K562 (cell line): Measurements from ENCODE around the gene CACNA2D4. TPM values are rescaled to one million over a fixed set of nuclear protein-coding genes. Genes with fewer than 3 reads are reported as not detected.

Experiments used
- AFF4 ChIP-seq: sonication (generic); formaldehyde crosslinking; IDR thresholded peaks from 2 replicates; pipeline ENCODE4 v1.8.0; 2023; ENCODE audit warnings: mild to moderate bottlenecking, missing genetic modification reagents
- CHD1 ChIP-seq: fragments of 200-600 bp; sonication (generic); IDR thresholded peaks from one replicate; pipeline ENCODE4 v1.6.1; 2012; ENCODE audit warnings: mild to moderate bottlenecking, moderate library complexity, low read length, inconsistent platforms
- ELK3 ChIP-seq: fragments of 450-650 bp; formaldehyde crosslinking; IDR thresholded peaks from 2 replicates; pipeline ENCODE4 v1.4.0; 2020; ENCODE audit warnings: mild to moderate bottlenecking
- FOSL1 ChIP-seq: fragments of 200-800 bp; sonication (Bioruptor generic); conservative IDR thresholded peaks from 2 replicates; pipeline ENCODE4 v1.6.1; 2016; ENCODE audit warnings: missing genetic modification characterization, missing compliant biosample characterization
- HMGXB4 ChIP-seq: sonication (generic); formaldehyde crosslinking; IDR thresholded peaks from 2 replicates; pipeline ENCODE4 v1.8.1; 2023; ENCODE audit warnings: mild to moderate bottlenecking, missing genetic modification reagents
- MCM5 ChIP-seq: fragments of 450-650 bp; IDR thresholded peaks from 2 replicates; pipeline ENCODE4 v1.6.1; 2016; ENCODE audit warnings: low read depth
- NFYB ChIP-seq: IDR thresholded peaks from 2 replicates; pipeline ENCODE4 v1.6.1; 2011; ENCODE audit warnings: mild to moderate bottlenecking, moderate library complexity; ENCODE audit not compliant: insufficient read length; ENCODE audit errors: extremely low read depth
- PHF8 ChIP-seq: fragments of 200-600 bp; sonication (generic); IDR thresholded peaks from 2 replicates; pipeline ENCODE4 v1.6.1; 2012; ENCODE audit warnings: mixed run types, mild to moderate bottlenecking, inconsistent platforms, low read length, moderate library complexity, borderline replicate concordance
- RNF2 ChIP-seq: sonication (generic); IDR thresholded peaks from 2 replicates; pipeline ENCODE4 v1.6.1; 2016
- SMAD2 ChIP-seq: fragments of 150-350 bp; IDR thresholded peaks from 2 replicates; pipeline ENCODE4 v1.6.1; 2014; ENCODE audit warnings: low read depth, mild to moderate bottlenecking, low read length
- ZNF133 ChIP-seq: fragments of 250-450 bp; sonication (Bioruptor Pico); IDR thresholded peaks from 2 replicates; pipeline ENCODE4 v1.4.0; 2020; ENCODE audit warnings: mild to moderate bottlenecking
- ZNF175 ChIP-seq: fragments of 200-800 bp; sonication (Bioruptor generic); IDR thresholded peaks from 2 replicates; pipeline ENCODE4 v1.6.1; 2016; ENCODE audit warnings: low read depth, mild to moderate bottlenecking, missing genetic modification characterization, missing compliant biosample characterization
- ZNF277 ChIP-seq: fragments of 250-450 bp; sonication (Bioruptor Pico); IDR thresholded peaks from 2 replicates; pipeline ENCODE4 v1.8.0; 2022; ENCODE audit warnings: inconsistent platforms, mild to moderate bottlenecking, moderate library complexity, borderline replicate concordance
- ZNF583 ChIP-seq: fragments of 250-450 bp; sonication (Bioruptor Pico); IDR thresholded peaks from 2 replicates; pipeline ENCODE4 v1.4.0; 2020
- ZNF586 ChIP-seq: fragments of 450-650 bp; formaldehyde crosslinking; conservative IDR thresholded peaks from 2 replicates; pipeline ENCODE4 v1.4.0; 2020; ENCODE audit warnings: mild to moderate bottlenecking, moderate library complexity
- polyA plus RNA-seq, 8 experiments: library from polyadenylated mRNA; depleted of rRNA in 4 of 8; stranded (reverse) in 5 of 8; unstranded in 3 of 8; fragments of >200 nt; fragmentation: Nextera tagmentation in 2 of 8; fragmentation: Illumina TruSeq in 1 of 8; extraction: Ambion mirVana in 2 of 8; extraction: Trizol in 1 of 8; gene quantifications; 2 replicates each; pipeline versions ENCODE4 v1.2.1 to v1.2.3, GENCODE V29; 2011 to 2014; ENCODE audit warnings: inconsistent platforms in 1 of 8, missing spikeins in 1 of 8
- total RNA-seq, 7 experiments: library from RNA; depleted of rRNA in 6 of 7; stranded (reverse); fragments of >200 nt in 6 of 7; fragmentation: Illumina TruSeq in 2 of 7; extraction: Trizol in 2 of 7; gene quantifications; 2 replicates each; pipeline versions ENCODE4 v1.2.1 to v1.2.3, GENCODE V29; 2011 to 2021; ENCODE audit warnings: low replicate concordance in 1 of 7

CACNA2D4 gene
- total and polyA plus RNA-seq, 9 of the 15 experiments (the other 6 are each of a cell fraction or from before 2014, with no cell fraction given): 0.04 to 0.69 (median 0.40) TPM; not detected in 3

- no peak for TF ChIP-seq ELK3 (CRISPR knock-in tag)
- peak; percentile 71 for TF ChIP-seq ZNF175 (CRISPR knock-in tag)
- no peak for TF ChIP-seq ZNF277 (CRISPR knock-in tag)
- peak; percentile 95 for TF ChIP-seq FOSL1 (tag)
- no peak for TF ChIP-seq AFF4 (CRISPR knock-in tag)
- no peak for TF ChIP-seq PHF8
- TF ChIP-seq ZNF583 (CRISPR knock-in tag): no peak
- no peak for TF ChIP-seq HMGXB4 (CRISPR knock-in tag)
- TF ChIP-seq MCM5: no peak
- no peak for TF ChIP-seq CHD1
- TF ChIP-seq RNF2: 0 out of 2 replicates have a peak, but pooled peaks have one; percentile 50
- TF ChIP-seq SMAD2: no peak
- no peak for TF ChIP-seq ZNF133 (CRISPR knock-in tag)
- no peak for TF ChIP-seq NFYB
- TF ChIP-seq ZNF586: no peak
Measured at GRCh38 chr12:1812650-1813302, 105.7 kb downstream of the CACNA2D4 start (continued).
